ENCODE data around the gene OR1B1.
"Not testable (repeated sequence)": the region's sequence is repeated elsewhere in the genome, so short reads cannot be mapped to it uniquely, and the experiment has no call there.

OR1B1 gene

DNA sequence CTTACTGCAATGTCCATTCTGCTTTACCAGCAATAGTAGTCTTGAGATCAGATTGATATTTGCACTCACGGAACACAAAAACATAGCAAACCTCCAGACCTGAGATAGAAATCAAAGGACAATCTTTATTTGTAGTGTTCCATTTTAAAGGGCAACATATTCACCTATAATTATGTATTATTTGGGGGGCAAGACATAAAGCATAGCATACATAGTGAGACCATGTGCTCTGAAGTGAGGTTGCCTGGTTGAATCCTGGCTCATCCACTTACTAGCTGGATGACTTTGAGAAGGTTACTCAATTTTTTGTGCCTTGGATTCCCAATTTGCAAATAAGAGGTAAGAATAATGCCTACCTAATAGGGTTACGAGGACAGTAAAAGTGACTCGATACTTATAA, at the start of gene OR1B1:
Gene OR1B1, minus strand, starts transcription at position 101 of the 400 bp plus-strand sequence.
- no peak for DNase-seq (ENCODE audit: low read depth)

GRCh38 chr9:122695696-122696095, 38.3 kb upstream of the OR1B1 start:
- DNase-seq (ENCODE audit: low read depth): peak; percentile 2

DNA sequence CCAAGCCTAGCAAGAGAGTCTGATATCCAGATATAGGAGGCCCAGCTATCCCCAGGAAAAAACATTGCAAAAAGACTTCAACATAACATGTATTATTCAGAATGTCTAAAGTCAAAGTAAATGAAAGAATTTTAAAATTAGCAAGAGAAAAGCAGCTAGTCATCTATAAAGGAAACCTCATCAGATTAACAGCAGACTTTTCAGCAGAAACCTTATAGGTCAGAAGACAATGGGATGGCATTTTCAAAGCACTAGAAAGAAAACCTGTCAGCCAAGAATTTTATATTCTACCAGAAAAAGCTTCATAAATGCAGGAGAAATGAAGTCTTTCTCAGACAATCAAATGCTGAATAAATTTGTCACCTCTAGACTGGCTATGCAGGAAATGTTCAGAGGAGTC, 27.4 kb upstream of the OR1B1 start:
- no peak for DNase-seq (ENCODE audit: low read depth)

GRCh38 chr9:122672481-122672880, 15.1 kb upstream of the OR1B1 start:
- no peak for DNase-seq (ENCODE audit: low read depth)

DNA sequence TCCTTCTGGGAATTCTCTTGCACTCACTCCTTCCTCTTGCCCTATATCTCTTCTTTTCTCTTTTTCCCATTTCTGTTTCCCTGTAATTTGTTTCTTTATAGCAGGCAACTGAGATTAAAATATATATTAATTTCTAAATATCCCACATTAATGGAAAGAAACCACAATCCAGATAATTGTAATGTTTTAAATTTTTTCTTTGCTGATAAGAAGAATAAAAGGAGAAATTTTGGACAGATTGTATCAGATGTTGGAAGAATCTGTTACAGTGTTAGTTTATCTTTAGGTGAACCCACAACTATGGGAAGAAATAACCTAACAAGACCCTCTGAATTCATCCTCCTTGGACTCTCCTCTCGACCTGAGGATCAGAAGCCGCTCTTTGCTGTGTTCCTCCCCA, 4.0 kb upstream of the OR1B1 start, which contains the start of gene OR1L1:
Gene OR1L1, plus strand, starts transcription at position 301 of the 400 bp plus-strand sequence. Its CDS starts 0 bp downstream, at position 301.
- DNase-seq (ENCODE audit: low read depth): no peak

- DNase-seq (ENCODE audit: low read depth): no peak
Observed at GRCh38 chr9:122656378-122656777, 1.0 kb downstream of the OR1B1 start.

- DNase-seq (ENCODE audit: low read depth): peak; percentile 4
Observed at GRCh38 chr9:122642226-122642625, 15.2 kb downstream of the OR1B1 start.

DNA sequence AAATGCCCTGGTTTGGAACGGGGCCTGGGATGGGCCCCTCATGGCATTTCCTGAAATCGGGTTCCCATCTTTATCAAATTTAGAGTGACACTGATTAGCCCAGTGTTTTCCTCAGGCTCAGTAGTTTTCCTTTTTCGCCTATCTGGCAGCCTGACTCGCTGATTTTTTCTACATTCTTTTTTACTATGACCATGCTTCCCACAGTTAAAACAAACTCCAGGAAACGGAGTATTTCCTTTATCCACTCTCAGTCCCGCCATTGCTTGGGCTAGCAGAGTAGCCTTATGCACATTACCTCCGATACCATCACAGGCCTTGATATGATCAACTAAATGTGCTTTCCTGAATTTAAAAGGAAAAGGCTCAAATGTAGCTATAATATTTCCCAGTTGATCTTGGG, 37.4 kb downstream of the OR1B1 start:
- DNase-seq (ENCODE audit: low read depth): no peak

- DNase-seq (ENCODE audit: low read depth): no peak
Observed at GRCh38 chr9:122614362-122614761, 43.1 kb downstream of the OR1B1 start, which contains the start of gene OR1Q1. OR1Q1 (plus strand) TSS chr9:122614738; CDS start chr9:122614738, 0 bp downstream.

GRCh38 chr9:122609804-122610203, 47.6 kb downstream of the OR1B1 start:
- no peak for DNase-seq (ENCODE audit: low read depth)

GRCh38 chr9:122606587-122606986, 50.8 kb downstream of the OR1B1 start:
- no peak for DNase-seq (ENCODE audit: low read depth)

- DNase-seq (ENCODE audit: low read depth): no peak
Observed at GRCh38 chr9:122605691-122606090, 51.7 kb downstream of the OR1B1 start.

DNA sequence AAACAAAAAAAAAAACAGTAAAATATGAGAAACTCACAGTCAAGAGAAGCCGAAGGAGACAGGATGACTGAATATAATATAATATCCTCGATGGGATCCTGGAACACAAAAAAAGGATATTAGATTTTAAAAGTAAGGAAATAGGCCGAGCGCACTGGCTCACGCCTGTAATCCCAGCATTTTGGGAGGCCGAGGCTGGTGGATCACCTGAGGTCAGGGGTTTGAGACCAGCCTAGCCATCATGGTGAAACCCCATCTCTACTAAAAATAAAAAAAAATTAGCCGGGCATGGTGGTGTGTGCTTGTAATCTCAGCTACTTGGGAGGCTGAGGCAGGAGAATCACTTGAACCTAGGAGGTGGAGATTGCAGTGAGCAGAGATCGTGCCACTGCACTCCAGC, 74.1 kb downstream of the OR1B1 start, which contains the start of gene OR1L8:
Gene OR1L8, minus strand, starts transcription at position 101 of the 400 bp plus-strand sequence. CDS start 14,907 bp downstream, outside the sequence.
- not testable (repeated sequence) for DNase-seq (ENCODE audit: low read depth)

GRCh38 chr9:122580360-122580759, 77.1 kb downstream of the OR1B1 start:
- peak; percentile 77 for DNase-seq (ENCODE audit: low read depth)

- DNase-seq (ENCODE audit: low read depth): no peak
Observed at GRCh38 chr9:122579874-122580273, 77.6 kb downstream of the OR1B1 start.

All from iris pigment epithelial cell (primary cell).